ENCODE results near the gene FLT3. TPM values are rescaled to one million over a fixed set of nuclear protein-coding genes. Genes with fewer than 3 reads are reported as not detected.

The FLT3 gene
- total and polyA plus RNA-seq, 9 donors = 0.08 to 0.97 (median 0.15) TPM; not detected in 1

DNA sequence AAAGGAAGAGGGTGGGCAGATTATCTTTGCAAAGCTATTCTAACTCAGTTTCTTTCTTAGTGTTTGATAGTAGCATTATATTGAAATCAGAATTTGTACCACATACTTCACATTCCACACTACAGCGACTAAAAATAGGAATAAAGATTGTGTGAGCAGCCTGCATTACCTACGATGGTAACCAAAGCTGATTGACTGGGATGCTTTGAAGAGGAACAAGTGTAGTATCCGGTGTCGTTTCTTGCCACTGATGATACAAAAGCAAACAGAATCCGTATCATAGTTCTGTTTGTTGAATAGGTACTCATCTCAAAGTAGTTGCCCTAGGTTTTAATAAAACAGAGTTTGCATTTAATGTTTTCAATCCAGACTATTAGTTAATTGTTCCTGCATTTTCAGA lies 51.2 kb downstream of the FLT3 start:
- WGBS, 3 donors = 37 to 43% (median 43%) methylated on average over 5 of the region's 5 CpGs
- Histone ChIP-seq H3K4me3 (no peak overlapping the region), H3K4me1 (ENCODE audit: insufficient read depth) (no peaks in the 10 kb centered on the region), H3K9me3 (no peaks in the 10 kb centered on the region), H3K27me3 (no peaks in the 10 kb centered on the region), H3K36me3 (no peaks in the 10 kb centered on the region), H3K27ac (no peak overlapping the region)
- no peak for DNase-seq
- TF ChIP-seq, protein P1, sequence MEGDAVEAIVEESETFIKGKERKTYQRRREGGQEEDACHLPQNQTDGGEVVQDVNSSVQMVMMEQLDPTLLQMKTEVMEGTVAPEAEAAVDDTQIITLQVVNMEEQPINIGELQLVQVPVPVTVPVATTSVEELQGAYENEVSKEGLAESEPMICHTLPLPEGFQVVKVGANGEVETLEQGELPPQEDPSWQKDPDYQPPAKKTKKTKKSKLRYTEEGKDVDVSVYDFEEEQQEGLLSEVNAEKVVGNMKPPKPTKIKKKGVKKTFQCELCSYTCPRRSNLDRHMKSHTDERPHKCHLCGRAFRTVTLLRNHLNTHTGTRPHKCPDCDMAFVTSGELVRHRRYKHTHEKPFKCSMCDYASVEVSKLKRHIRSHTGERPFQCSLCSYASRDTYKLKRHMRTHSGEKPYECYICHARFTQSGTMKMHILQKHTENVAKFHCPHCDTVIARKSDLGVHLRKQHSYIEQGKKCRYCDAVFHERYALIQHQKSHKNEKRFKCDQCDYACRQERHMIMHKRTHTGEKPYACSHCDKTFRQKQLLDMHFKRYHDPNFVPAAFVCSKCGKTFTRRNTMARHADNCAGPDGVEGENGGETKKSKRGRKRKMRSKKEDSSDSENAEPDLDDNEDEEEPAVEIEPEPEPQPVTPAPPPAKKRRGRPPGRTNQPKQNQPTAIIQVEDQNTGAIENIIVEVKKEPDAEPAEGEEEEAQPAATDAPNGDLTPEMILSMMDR (IDR thresholded peaks at IDR 0.05) = no peak
- TF ChIP-seq EP300 (IDR thresholded peaks at IDR 0.05) (no peak), POLR2A (IDR thresholded peaks at IDR 0.05) (no peak)
- intact Hi-C loops (cut with DNase I) = no loop called here

DNA sequence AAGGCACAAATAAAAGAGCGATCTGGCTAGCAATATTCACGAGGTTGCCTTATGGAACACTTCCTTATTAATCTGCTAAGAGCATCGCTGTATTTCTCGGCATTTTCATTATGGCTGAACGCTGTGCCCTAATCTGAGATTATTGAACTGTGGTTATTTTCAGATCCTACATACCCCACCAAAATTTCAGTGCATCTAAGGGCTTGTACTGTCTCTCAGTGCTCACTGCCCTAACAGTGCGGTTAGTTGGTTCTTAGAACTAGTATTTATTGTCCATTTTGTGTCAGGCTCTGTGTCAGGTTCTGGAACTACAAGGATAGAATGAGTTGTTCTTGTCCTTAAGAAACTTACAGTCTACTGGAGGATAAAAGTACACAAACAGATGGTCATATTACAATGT lies 51.6 kb downstream of the FLT3 start:
- intact Hi-C loops (cut with DNase I) = no loop called here
- no peak for DNase-seq
- 72 to 82% (median 74%) methylated on average over 6 of the region's 6 CpGs for WGBS, 3 donors
- Histone ChIP-seq H3K36me3 (no peaks in the 10 kb centered on the region), H3K4me3 (no peak overlapping the region), H3K27me3 (no peaks in the 10 kb centered on the region), H3K9me3 (no peaks in the 10 kb centered on the region), H3K27ac (no peak overlapping the region), H3K4me1 (ENCODE audit: insufficient read depth) (no peaks in the 10 kb centered on the region)
- TF ChIP-seq POLR2A (IDR thresholded peaks at IDR 0.05) = no peak
- TF ChIP-seq EP300 (IDR thresholded peaks at IDR 0.05) = no peak
- TF ChIP-seq, protein P1 (IDR thresholded peaks at IDR 0.05) = no peak

DNA sequence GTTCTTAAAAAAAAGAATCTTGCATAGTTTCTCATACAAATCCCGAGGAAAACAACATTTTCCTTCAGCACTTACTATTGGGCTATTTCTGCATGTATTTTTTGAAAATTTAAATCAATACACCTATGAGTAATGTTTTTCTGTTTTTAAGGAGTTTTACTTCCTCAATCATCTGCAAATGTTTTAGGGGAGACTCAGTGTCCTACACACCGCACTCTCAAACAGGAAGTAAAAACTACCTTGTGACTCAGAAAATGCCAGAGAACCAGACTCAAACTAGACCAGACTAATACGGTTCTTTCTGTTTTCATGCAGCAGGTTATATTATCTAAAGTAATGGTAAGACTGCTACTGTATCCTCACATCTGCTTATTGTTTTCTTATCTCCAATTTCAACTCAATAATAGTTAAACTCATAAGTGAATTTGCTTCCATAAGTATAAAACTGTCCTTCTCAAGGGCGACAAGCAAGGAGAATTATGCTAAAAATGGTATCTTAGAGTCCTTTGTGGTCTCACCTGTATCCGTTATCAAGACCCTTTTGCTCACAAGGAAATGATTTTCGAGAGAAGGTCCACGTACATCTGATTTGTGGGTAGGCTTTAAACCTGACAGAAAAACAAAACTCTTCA lies 52.5 kb downstream of the FLT3 start:
- H3K27me3 ChIP-seq = no peaks in the 10 kb centered on the region
- 68 to 71% (median 71%) methylated on average over 7 of the region's 7 CpGs for WGBS, 3 donors
- no peak for DNase-seq
- no peak overlapping the region for H3K27ac ChIP-seq
- H3K4me1 ChIP-seq (ENCODE audit: insufficient read depth) = no peaks in the 10 kb centered on the region
- no peak for TF ChIP-seq POLR2A (IDR thresholded peaks at IDR 0.05)
- TF ChIP-seq, protein P1 (IDR thresholded peaks at IDR 0.05) = no peak
- TF ChIP-seq EP300 (IDR thresholded peaks at IDR 0.05) = no peak
- intact Hi-C loops (cut with DNase I) = no loop called here
- no peaks in the 10 kb centered on the region for H3K9me3 ChIP-seq
- H3K36me3 ChIP-seq = no peaks in the 10 kb centered on the region
- no peak overlapping the region for H3K4me3 ChIP-seq

DNA sequence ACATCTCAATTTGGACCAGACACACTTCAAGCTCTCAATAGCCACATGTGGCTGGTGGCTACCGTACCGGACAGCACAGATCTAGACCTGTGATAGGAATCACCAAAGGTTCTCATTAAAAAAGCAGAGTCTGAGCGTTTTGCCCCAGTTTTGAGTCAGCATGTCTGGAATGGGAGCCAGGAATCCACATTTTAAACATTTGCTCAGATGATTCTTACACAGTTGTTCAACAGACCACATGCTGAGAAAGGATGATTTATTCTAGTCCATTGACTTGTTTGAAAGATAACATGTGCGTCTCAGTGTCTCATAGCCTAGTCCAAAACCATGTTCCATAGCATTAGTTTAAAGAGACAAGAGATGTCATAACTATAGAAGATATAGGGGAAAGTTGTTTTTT lies 53.4 kb downstream of the FLT3 start:
- TF ChIP-seq EP300 (IDR thresholded peaks at IDR 0.05) (no peak), POLR2A (IDR thresholded peaks at IDR 0.05) (no peak)
- TF ChIP-seq, protein P1 (IDR thresholded peaks at IDR 0.05) = no peak
- intact Hi-C loops (cut with DNase I) = no loop called here
- 49 to 67% (median 61%) methylated on average over 4 of the region's 4 CpGs for WGBS, 3 donors

More for the DNA sequence above, 53.4 kb downstream of the FLT3 start:
- Histone ChIP-seq H3K27ac (no peak overlapping the region), H3K9me3 (no peaks in the 10 kb centered on the region), H3K27me3 (no peaks in the 10 kb centered on the region), H3K4me1 (ENCODE audit: insufficient read depth) (no peaks in the 10 kb centered on the region), H3K36me3 (no peaks in the 10 kb centered on the region), H3K4me3 (no peak overlapping the region)
- DNase-seq = no peak
